ENCODE results near the gene TRAPPC10.

GRCh38 chr21:44020551-44020950 is 8.4 kb downstream of the TRAPPC10 start:
- TF ChIP-seq EZH2phosphoT487 (IDR thresholded peaks at IDR 0.05; ENCODE audit: insufficient read depth, low read depth) (no peak), EZH2 (IDR thresholded peaks at IDR 0.05; ENCODE audit: insufficient read depth, poor library complexity, severe bottlenecking) (no peak)

Measured in GM23248 (cell line).